Measurements from ENCODE around the gene SORCS3. TPM values are rescaled to one million over a fixed set of nuclear protein-coding genes. Genes with fewer than 3 reads are reported as not detected.

SORCS3 gene
- total RNA-seq, 4 donors from 2014 or later, result not detected

GRCh38 chr10:104678658-104679057 is 37.6 kb downstream of the SORCS3 start:
- intact Hi-C loops (cut with DNase I), result no loop called here

GRCh38 chr10:104680467-104681401 is 39.6 kb downstream of the SORCS3 start:
- DNase-seq, result no peak
- H3K4me1 ChIP-seq, result peaks cover 0 to 7% (median 0%) of the 10 kb centered on the region in 3 donors
- H3K4me3 ChIP-seq, result peak overlapping the region in 3 of 4 donors; percentile 16 to 46 (median 17)
- no peaks in the 10 kb centered on the region for H3K36me3 ChIP-seq
- no peaks in the 10 kb centered on the region for H3K9me3 ChIP-seq
- no peak overlapping the region for H3K27ac ChIP-seq
- H3K27me3 ChIP-seq, result peaks cover 0 to 18% (median 0%) of the 10 kb centered on the region in 4 donors
- TF ChIP-seq POLR2A (IDR thresholded peaks at IDR 0.05) (no peak), CTCF (IDR thresholded peaks at IDR 0.05) (no peak)
- intact Hi-C loops (cut with DNase I), result no loop called here
- WGBS, 2 donors, result 13 to 39% methylated on average over 16 of the region's 35 CpGs

More at GRCh38 chr10:104678658-104679057, 37.6 kb downstream of the SORCS3 start:
- H3K36me3 ChIP-seq, result no peaks in the 10 kb centered on the region
- H3K27me3 ChIP-seq, result peaks cover 0 to 15% (median 0%) of the 10 kb centered on the region in 4 donors
- DNase-seq, result no peak
- H3K4me3 ChIP-seq, result no peak overlapping the region
- H3K27ac ChIP-seq, result no peak overlapping the region
- peaks cover 0 to 7% (median 0%) of the 10 kb centered on the region in 3 donors for H3K4me1 ChIP-seq
- peaks cover 0 to under 1% (median 0%) of the 10 kb centered on the region in 3 donors for H3K9me3 ChIP-seq
- TF ChIP-seq POLR2A (IDR thresholded peaks at IDR 0.05), result no peak
- no peak for TF ChIP-seq CTCF (IDR thresholded peaks at IDR 0.05)

GRCh38 chr10:104681485-104681884 is 40.4 kb downstream of the SORCS3 start:
- no peaks in the 10 kb centered on the region for H3K36me3 ChIP-seq
- no peak for DNase-seq
- WGBS, 2 donors, result 50 to 84% methylated on average over 2 of the region's 2 CpGs
- no peak overlapping the region for H3K27ac ChIP-seq
- intact Hi-C loops (cut with DNase I), result no loop called here
- peaks cover 0 to 18% (median 0%) of the 10 kb centered on the region in 4 donors for H3K27me3 ChIP-seq
- TF ChIP-seq CTCF (IDR thresholded peaks at IDR 0.05) (no peak), POLR2A (IDR thresholded peaks at IDR 0.05) (no peak)
- no peaks in the 10 kb centered on the region for H3K9me3 ChIP-seq
- peaks cover 0 to 7% (median 0%) of the 10 kb centered on the region in 3 donors for H3K4me1 ChIP-seq
- H3K4me3 ChIP-seq, result peak overlapping the region in 3 of 4 donors; percentile 16 to 46 (median 17)

GRCh38 chr10:104683567-104683966 is 42.5 kb downstream of the SORCS3 start:
- WGBS, 2 donors, result 64 to 100% methylated on average over 1 of the region's 1 CpG
- no peak for DNase-seq
- H3K9me3 ChIP-seq, result no peaks in the 10 kb centered on the region
- peaks cover 0 to 7% (median 0%) of the 10 kb centered on the region in 3 donors for H3K4me1 ChIP-seq
- H3K27ac ChIP-seq, result no peak overlapping the region
- H3K36me3 ChIP-seq, result no peaks in the 10 kb centered on the region
- TF ChIP-seq POLR2A (IDR thresholded peaks at IDR 0.05), result no peak
- no peak for TF ChIP-seq CTCF (IDR thresholded peaks at IDR 0.05)
- intact Hi-C loops (cut with DNase I), result no loop called here
- no peak overlapping the region for H3K4me3 ChIP-seq
- H3K27me3 ChIP-seq, result peaks cover 0 to 18% (median 0%) of the 10 kb centered on the region in 4 donors

GRCh38 chr10:104686829-104687228 is 45.7 kb downstream of the SORCS3 start:
- H3K36me3 ChIP-seq, result no peaks in the 10 kb centered on the region
- 0 to 53% methylated on average over 1 of the region's 1 CpG for WGBS, 2 donors
- DNase-seq, result no peak
- H3K9me3 ChIP-seq, result no peaks in the 10 kb centered on the region
- intact Hi-C loops (cut with DNase I), result no loop called here
- peaks cover 0 to 7% (median 0%) of the 10 kb centered on the region in 4 donors for H3K27me3 ChIP-seq
- H3K27ac ChIP-seq, result no peak overlapping the region
- no peaks in the 10 kb centered on the region for H3K4me1 ChIP-seq
- TF ChIP-seq CTCF (IDR thresholded peaks at IDR 0.05) (no peak), POLR2A (IDR thresholded peaks at IDR 0.05) (no peak)
- no peak overlapping the region for H3K4me3 ChIP-seq

All from esophagus squamous epithelium (tissue), 5 donors.